Measurements from ENCODE around the gene ESRRG. TPM values are rescaled to one million over a fixed set of nuclear protein-coding genes. Genes with fewer than 3 reads are reported as not detected.

Gene ESRRG
- total RNA-seq, 1 donor from 2014 or later = 9.6 TPM

- Mint-ChIP-seq H3K27me3 (no peaks in the 10 kb centered on the region), H3K9me3 (ENCODE audit: low read depth) (no peaks in the 10 kb centered on the region), H3K4me3 (ENCODE audit: low read depth) (no peak overlapping the region), H3K36me3 (ENCODE audit: insufficient read depth) (no peaks in the 10 kb centered on the region), H3K27ac (no peak overlapping the region), H3K4me1 (ENCODE audit: low read depth) (peaks cover 1% of the 10 kb centered on the region)
- no peak for DNase-seq (ENCODE audit: low spot score, unreplicated experiment)
- no peak for TF ChIP-seq CTCF (IDR thresholded peaks at IDR 0.05; ENCODE audit: unreplicated experiment)
Observed at GRCh38 chr1:216549796-216550195, 173.4 kb downstream of the ESRRG start.

GRCh38 chr1:216542741-216543140 lies 180.5 kb downstream of the ESRRG start:
- no peak for DNase-seq (ENCODE audit: low spot score, unreplicated experiment)
- Mint-ChIP-seq H3K36me3 (ENCODE audit: insufficient read depth) (no peaks in the 10 kb centered on the region), H3K4me3 (ENCODE audit: low read depth) (no peak overlapping the region), H3K27ac (no peak overlapping the region), H3K27me3 (no peaks in the 10 kb centered on the region), H3K9me3 (ENCODE audit: low read depth) (no peaks in the 10 kb centered on the region), H3K4me1 (ENCODE audit: low read depth) (no peaks in the 10 kb centered on the region)
- TF ChIP-seq CTCF (IDR thresholded peaks at IDR 0.05; ENCODE audit: unreplicated experiment) = no peak

GRCh38 chr1:216542263-216542662 lies 181.0 kb downstream of the ESRRG start:
- no peaks in the 10 kb centered on the region for H3K36me3 Mint-ChIP-seq (ENCODE audit: insufficient read depth)
- TF ChIP-seq CTCF (IDR thresholded peaks at IDR 0.05; ENCODE audit: unreplicated experiment) = no peak
- no peaks in the 10 kb centered on the region for H3K9me3 Mint-ChIP-seq (ENCODE audit: low read depth)
- DNase-seq (ENCODE audit: low spot score, unreplicated experiment) = no peak
- no peak overlapping the region for H3K4me3 Mint-ChIP-seq (ENCODE audit: low read depth)
- H3K27ac Mint-ChIP-seq = no peak overlapping the region
- H3K4me1 Mint-ChIP-seq (ENCODE audit: low read depth) = no peaks in the 10 kb centered on the region
- no peaks in the 10 kb centered on the region for H3K27me3 Mint-ChIP-seq

DNA sequence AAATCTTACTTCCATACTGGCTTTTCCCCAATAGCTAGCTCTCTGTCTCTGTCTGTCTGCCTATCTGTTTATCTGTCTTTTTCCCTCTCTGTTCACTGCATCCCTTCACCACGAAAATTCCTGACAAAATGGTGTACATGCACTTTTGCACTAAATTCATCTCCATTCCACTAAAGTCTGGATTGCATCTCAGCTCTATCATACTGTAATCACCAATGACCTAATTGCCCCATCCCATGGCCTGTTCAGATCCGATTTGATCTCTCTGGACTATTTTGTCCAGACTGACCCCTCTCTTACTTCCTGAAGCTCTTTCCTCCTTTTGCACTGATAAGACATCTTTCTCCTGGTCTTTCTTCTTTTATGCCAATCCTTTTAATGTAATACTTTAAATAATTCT lies 187.5 kb downstream of the ESRRG start:
- Mint-ChIP-seq H3K4me3 (ENCODE audit: low read depth) (no peak overlapping the region), H3K27ac (no peak overlapping the region), H3K27me3 (no peaks in the 10 kb centered on the region), H3K4me1 (ENCODE audit: low read depth) (peaks cover 7% of the 10 kb centered on the region), H3K9me3 (ENCODE audit: low read depth) (no peaks in the 10 kb centered on the region), H3K36me3 (ENCODE audit: insufficient read depth) (no peaks in the 10 kb centered on the region)
- DNase-seq (ENCODE audit: low spot score, unreplicated experiment) = no peak
- no peak for TF ChIP-seq CTCF (IDR thresholded peaks at IDR 0.05; ENCODE audit: unreplicated experiment)

DNA sequence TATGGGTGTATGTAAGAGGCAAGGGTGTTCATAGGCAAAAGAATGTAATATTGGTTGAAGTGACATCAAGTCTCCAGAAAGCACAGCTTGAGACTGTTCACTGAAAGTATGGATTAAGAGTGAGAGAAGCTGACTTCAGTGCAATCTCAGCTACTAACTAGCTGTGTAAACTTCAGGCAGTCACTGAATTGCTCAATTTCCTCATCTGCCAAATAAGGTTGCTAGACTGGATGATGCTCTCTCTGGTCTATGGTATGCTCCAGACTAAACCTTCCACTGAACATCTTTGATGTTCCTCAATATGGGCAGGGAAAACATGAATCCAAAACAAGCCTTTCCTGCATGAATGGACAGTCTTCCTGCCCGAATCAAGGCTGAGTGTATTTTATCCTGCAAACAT lies 188.2 kb downstream of the ESRRG start:
- Mint-ChIP-seq H3K4me1 (ENCODE audit: low read depth) (peaks cover 13% of the 10 kb centered on the region), H3K27me3 (no peaks in the 10 kb centered on the region), H3K27ac (no peak overlapping the region), H3K9me3 (ENCODE audit: low read depth) (no peaks in the 10 kb centered on the region), H3K4me3 (ENCODE audit: low read depth) (no peak overlapping the region), H3K36me3 (ENCODE audit: insufficient read depth) (no peaks in the 10 kb centered on the region)
- TF ChIP-seq CTCF (IDR thresholded peaks at IDR 0.05; ENCODE audit: unreplicated experiment) = no peak
- DNase-seq (ENCODE audit: low spot score, unreplicated experiment) = no peak
